Neural cell (in vitro differentiated cells): Measurements from ENCODE around the gene ZCCHC4. TPM values are rescaled to one million over a fixed set of nuclear protein-coding genes. Genes with fewer than 3 reads are reported as not detected.
"Not testable (repeated sequence)": the region's sequence is repeated elsewhere in the genome, so short reads cannot be mapped to it uniquely, and the experiment has no call there.

ENCODE experiments used
- H2AFZ ChIP-seq: fragments of 200-600, 300-800 bp; sonication (generic), shearing (Covaris generic); 2 replicates; pipeline ENCODE4 v1.6.0; 2014; ENCODE audit warnings: low read depth, mild to moderate bottlenecking, antibody characterized with exemption, low read length, moderate library complexity
- H3F3A ChIP-seq: fragments of 200-600 bp; shearing (Covaris generic); 2 replicates; pipeline ENCODE4 v1.6.1; 2016; ENCODE audit warnings: mild to moderate bottlenecking, moderate library complexity, mixed read lengths, antibody characterized with exemption, low read length; ENCODE audit not compliant: insufficient read depth, poor library complexity, severe bottlenecking
- H3K27ac ChIP-seq: fragments of 200-600, 300-800 bp; sonication (generic), shearing (Covaris generic); 2 replicates; pipeline ENCODE4 v1.5.1; 2014; ENCODE audit warnings: mild to moderate bottlenecking, low read length, moderate library complexity
- H3K27me3 ChIP-seq: fragments of 300-800, 200-600 bp; sonication (generic), shearing (Covaris generic); 2 replicates; pipeline ENCODE4 v1.6.0; 2014; ENCODE audit warnings: mild to moderate bottlenecking, low read depth, low read length, moderate library complexity; ENCODE audit not compliant: insufficient read depth
- H3K36me3 ChIP-seq: fragments of 300-800, 200-600 bp; sonication (generic), shearing (Covaris generic); 2 replicates; pipeline ENCODE4 v1.5.1; 2014; ENCODE audit warnings: mild to moderate bottlenecking, antibody characterized with exemption, low read length, moderate library complexity; ENCODE audit not compliant: insufficient read depth
- H3K4me2 ChIP-seq: fragments of 300-800, 200-600 bp; sonication (generic), shearing (Covaris generic); 2 replicates; pipeline ENCODE4 v1.6.0; 2014; ENCODE audit warnings: mild to moderate bottlenecking, low read length
- H3K4me3 ChIP-seq: fragments of 300-800, 200-600 bp; sonication (generic), shearing (Covaris generic); 2 replicates; pipeline ENCODE4 v1.5.1; 2014; ENCODE audit warnings: mild to moderate bottlenecking, low read length, moderate library complexity
- H3K79me2 ChIP-seq: fragments of 200-600 bp; shearing (Covaris generic); replicated peaks from 2 replicates; pipeline ENCODE4 v1.6.0; 2014; ENCODE audit warnings: mild to moderate bottlenecking, low read length, moderate library complexity; ENCODE audit not compliant: insufficient read depth
- H3K9ac ChIP-seq: fragments of 300-800, 200-600 bp; sonication (generic), shearing (Covaris generic); 2 replicates; pipeline ENCODE4 v1.6.1; 2016; ENCODE audit warnings: mild to moderate bottlenecking, low read length, mixed read lengths
- H3K9me2 ChIP-seq: fragments of 200-600 bp; shearing (Covaris generic); 2 replicates; pipeline ENCODE4 v1.6.1; 2016; ENCODE audit warnings: mild to moderate bottlenecking, low read length, mixed read lengths; ENCODE audit not compliant: insufficient read depth
- H3K9me3 ChIP-seq: fragments of 200-600, 300-800 bp; sonication (generic), shearing (Covaris generic); 2 replicates; pipeline ENCODE4 v1.6.1; 2016; ENCODE audit warnings: mild to moderate bottlenecking, mixed run types, low read length, moderate library complexity, mixed read lengths
- H4K20me1 ChIP-seq: fragments of 200-600 bp; shearing (Covaris generic); 2 replicates; pipeline ENCODE4 v1.6.1; 2016; ENCODE audit warnings: mild to moderate bottlenecking, mixed run types; ENCODE audit not compliant: insufficient read depth
- CTCF ChIP-seq: fragments of 450-650 bp; IDR thresholded peaks from 2 replicates; pipeline ENCODE4 v1.5.1; 2014; ENCODE audit warnings: antibody characterized with exemption, mild to moderate bottlenecking, moderate library complexity; ENCODE audit not compliant: poor library complexity, severe bottlenecking
- EP300 ChIP-seq: fragments of 450-650 bp; conservative IDR thresholded peaks from 2 replicates; pipeline ENCODE4 v1.6.1; 2014; ENCODE audit warnings: antibody characterized with exemption, mild to moderate bottlenecking, moderate library complexity; ENCODE audit not compliant: poor library complexity, severe bottlenecking
- EZH2 ChIP-seq: fragments of 200-600, 300-800 bp; shearing (Covaris generic), sonication (generic); IDR thresholded peaks from 2 replicates; pipeline ENCODE4 v1.6.1; 2014; ENCODE audit warnings: antibody characterized with exemption, low read length, borderline replicate concordance, mild to moderate bottlenecking; ENCODE audit not compliant: insufficient read depth, poor library complexity, severe bottlenecking
- MXI1 ChIP-seq: fragments of 450-650 bp; conservative IDR thresholded peaks from 2 replicates; pipeline ENCODE4 v1.6.1; 2014; ENCODE audit warnings: antibody characterized with exemption, mild to moderate bottlenecking; ENCODE audit not compliant: poor library complexity, severe bottlenecking
- POLR2AphosphoS5 ChIP-seq: IDR thresholded peaks from 2 replicates; pipeline ENCODE4 v1.6.1; 2012
- RAD21 ChIP-seq: fragments of 450-650 bp; conservative IDR thresholded peaks from 2 replicates; pipeline ENCODE4 v1.6.1; 2014; ENCODE audit warnings: antibody characterized with exemption, mild to moderate bottlenecking, moderate library complexity
- SMC3 ChIP-seq: fragments of 450-650 bp; conservative IDR thresholded peaks from 2 replicates; pipeline ENCODE4 v1.6.1; 2014; ENCODE audit warnings: antibody characterized with exemption, mild to moderate bottlenecking, moderate library complexity; ENCODE audit not compliant: poor library complexity
- TAF1 ChIP-seq: IDR thresholded peaks from 2 replicates; pipeline ENCODE4 v1.6.1; 2012; ENCODE audit warnings: low read depth
- polyA plus RNA-seq: library from polyadenylated mRNA; depleted of rRNA; stranded (reverse); fragments of >200 nt; gene quantifications from 2 replicates; pipeline ENCODE4 v1.2.3, GENCODE V29; 2014
- TF ChIP-seq, protein P1 (sequence below): IDR thresholded peaks from 2 replicates; pipeline ENCODE4 v1.6.1; 2012; ENCODE audit warnings: borderline replicate concordance

Gene ZCCHC4
- polyA plus RNA-seq, 1 donor from 2014 or later = 8.6 TPM

DNA sequence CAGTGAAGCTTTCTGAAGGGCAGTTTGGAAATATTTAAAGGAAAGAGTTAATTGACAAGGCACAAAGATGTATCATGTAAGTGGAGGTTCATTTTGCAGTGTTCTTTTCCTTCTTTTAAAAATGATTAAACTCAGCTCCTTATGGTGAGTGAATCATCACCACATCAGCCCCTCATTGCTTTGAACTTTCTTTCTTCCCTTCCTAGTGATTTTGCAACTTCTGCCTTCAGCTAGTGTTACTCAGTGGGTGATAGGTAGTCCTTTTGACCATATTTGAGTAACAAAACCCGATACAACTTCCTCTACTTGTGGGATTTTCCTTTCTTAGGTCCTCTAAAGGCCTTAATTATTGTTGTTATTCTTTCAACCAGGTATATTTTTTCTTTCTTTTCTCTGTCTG is 8.2 kb downstream of the ZCCHC4 start:
- Histone ChIP-seq H3K27me3 (no peaks in the 10 kb centered on the region), H3F3A (no peaks in the 10 kb centered on the region), H3K4me3 (peak overlapping the region; percentile 41), H4K20me1 (no peaks in the 10 kb centered on the region), H3K36me3 (no peaks in the 10 kb centered on the region), H3K79me2 (no peaks in the 10 kb centered on the region), H3K9me2 (no peaks in the 10 kb centered on the region), H3K4me2 (peak overlapping the region; percentile 38), H2AFZ (no peak overlapping the region), H3K27ac (peak overlapping the region; percentile 32), H3K9me3 (no peaks in the 10 kb centered on the region), H3K9ac (no peak overlapping the region)
- TF ChIP-seq MXI1 = no peak
- TF ChIP-seq EZH2 = no peak
- no peak for TF ChIP-seq CTCF
- TF ChIP-seq, protein P1, sequence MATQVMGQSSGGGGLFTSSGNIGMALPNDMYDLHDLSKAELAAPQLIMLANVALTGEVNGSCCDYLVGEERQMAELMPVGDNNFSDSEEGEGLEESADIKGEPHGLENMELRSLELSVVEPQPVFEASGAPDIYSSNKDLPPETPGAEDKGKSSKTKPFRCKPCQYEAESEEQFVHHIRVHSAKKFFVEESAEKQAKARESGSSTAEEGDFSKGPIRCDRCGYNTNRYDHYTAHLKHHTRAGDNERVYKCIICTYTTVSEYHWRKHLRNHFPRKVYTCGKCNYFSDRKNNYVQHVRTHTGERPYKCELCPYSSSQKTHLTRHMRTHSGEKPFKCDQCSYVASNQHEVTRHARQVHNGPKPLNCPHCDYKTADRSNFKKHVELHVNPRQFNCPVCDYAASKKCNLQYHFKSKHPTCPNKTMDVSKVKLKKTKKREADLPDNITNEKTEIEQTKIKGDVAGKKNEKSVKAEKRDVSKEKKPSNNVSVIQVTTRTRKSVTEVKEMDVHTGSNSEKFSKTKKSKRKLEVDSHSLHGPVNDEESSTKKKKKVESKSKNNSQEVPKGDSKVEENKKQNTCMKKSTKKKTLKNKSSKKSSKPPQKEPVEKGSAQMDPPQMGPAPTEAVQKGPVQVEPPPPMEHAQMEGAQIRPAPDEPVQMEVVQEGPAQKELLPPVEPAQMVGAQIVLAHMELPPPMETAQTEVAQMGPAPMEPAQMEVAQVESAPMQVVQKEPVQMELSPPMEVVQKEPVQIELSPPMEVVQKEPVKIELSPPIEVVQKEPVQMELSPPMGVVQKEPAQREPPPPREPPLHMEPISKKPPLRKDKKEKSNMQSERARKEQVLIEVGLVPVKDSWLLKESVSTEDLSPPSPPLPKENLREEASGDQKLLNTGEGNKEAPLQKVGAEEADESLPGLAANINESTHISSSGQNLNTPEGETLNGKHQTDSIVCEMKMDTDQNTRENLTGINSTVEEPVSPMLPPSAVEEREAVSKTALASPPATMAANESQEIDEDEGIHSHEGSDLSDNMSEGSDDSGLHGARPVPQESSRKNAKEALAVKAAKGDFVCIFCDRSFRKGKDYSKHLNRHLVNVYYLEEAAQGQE = no peak
- no peak for TF ChIP-seq TAF1
- no peak for TF ChIP-seq EP300
- no peak for TF ChIP-seq SMC3
- no peak for TF ChIP-seq POLR2AphosphoS5
- no peak for TF ChIP-seq RAD21

DNA sequence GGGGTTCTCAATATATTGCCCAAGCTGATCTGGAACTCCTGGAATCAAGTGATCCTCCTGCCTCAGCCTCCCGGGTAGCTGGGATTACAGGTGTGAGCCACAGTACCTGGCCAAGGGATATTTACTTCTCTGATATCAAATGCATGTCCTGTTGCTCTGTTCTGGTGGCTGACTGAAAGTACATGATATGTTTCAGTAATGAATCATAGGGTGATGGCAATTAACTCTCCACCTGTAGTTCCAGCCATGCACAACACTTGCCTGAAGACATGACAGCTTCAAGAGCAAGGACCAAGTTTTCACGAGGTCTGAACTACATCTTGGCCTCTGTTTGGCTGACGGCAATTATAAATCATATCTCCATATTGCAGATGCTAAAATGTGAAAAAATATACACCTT is 9.1 kb downstream of the ZCCHC4 start:
- Histone ChIP-seq H4K20me1 (no peaks in the 10 kb centered on the region), H3K27ac (no peak overlapping the region), H3K4me3 (no peak overlapping the region), H3K9ac (no peak overlapping the region), H3K79me2 (no peaks in the 10 kb centered on the region), H3F3A (no peaks in the 10 kb centered on the region), H3K9me2 (no peaks in the 10 kb centered on the region), H3K27me3 (no peaks in the 10 kb centered on the region), H3K36me3 (no peaks in the 10 kb centered on the region), H2AFZ (no peak overlapping the region), H3K9me3 (no peaks in the 10 kb centered on the region), H3K4me2 (no peak overlapping the region)
- TF ChIP-seq TAF1 (no peak), CTCF (no peak), MXI1 (no peak), POLR2AphosphoS5 (no peak), SMC3 (no peak), EP300 (no peak), EZH2 (no peak), RAD21 (no peak)
- TF ChIP-seq, protein P1 = no peak

GRCh38 chr4:25328463-25328862 is 15.9 kb downstream of the ZCCHC4 start:
- not testable (repeated sequence) for H3K27ac ChIP-seq, H3K36me3 ChIP-seq, H3K4me3 ChIP-seq, H3K4me2 ChIP-seq, H4K20me1 ChIP-seq, H3K79me2 ChIP-seq, H2AFZ ChIP-seq, H3K27me3 ChIP-seq, H3F3A ChIP-seq, H3K9me3 ChIP-seq, H3K9me2 ChIP-seq, H3K9ac ChIP-seq
